IPS-18a (cell line): ENCODE results near the gene PGLYRP4.
"Not testable (repeated sequence)": the region's sequence is repeated elsewhere in the genome, so short reads cannot be mapped to it uniquely, and the experiment has no call there.

Source experiments
- H3K27ac ChIP-seq: one replicate; pipeline ENCODE4 v1.5.1; 2013; ENCODE audit warnings: low read length
- H3K27me3 ChIP-seq: one replicate; pipeline ENCODE4 v1.6.1; 2013; ENCODE audit warnings: mild to moderate bottlenecking, low read length; ENCODE audit not compliant: control insufficient read depth, insufficient read depth
- H3K36me3 ChIP-seq: one replicate; pipeline ENCODE4 v1.6.1; 2013; ENCODE audit warnings: low read depth, low read length; ENCODE audit not compliant: control insufficient read depth
- H3K4me1 ChIP-seq: one replicate; pipeline ENCODE4 v1.6.1; 2013; ENCODE audit warnings: low read depth, low read length; ENCODE audit not compliant: control insufficient read depth
- H3K4me3 ChIP-seq: one replicate; pipeline ENCODE4 v1.5.1; 2013; ENCODE audit warnings: low read length
- H3K9ac ChIP-seq: one replicate; pipeline ENCODE4 v1.6.1; 2013; ENCODE audit warnings: mild to moderate bottlenecking, low read length, moderate library complexity
- H3K9me3 ChIP-seq: one replicate; pipeline ENCODE4 v1.6.1; 2013; ENCODE audit warnings: low read depth, low read length; ENCODE audit not compliant: control insufficient read depth

The PGLYRP4 gene

GRCh38 chr1:153314388-153314787, 34.3 kb downstream of the PGLYRP4 start:
- H3K9ac ChIP-seq, H3K36me3 ChIP-seq, H3K9me3 ChIP-seq, H3K4me1 ChIP-seq, H3K4me3 ChIP-seq, H3K27me3 ChIP-seq, H3K27ac ChIP-seq: not testable (repeated sequence)

- Histone ChIP-seq H3K9me3 (no peaks in the 10 kb centered on the region), H3K9ac (no peak overlapping the region), H3K27me3 (no peaks in the 10 kb centered on the region), H3K4me1 (no peaks in the 10 kb centered on the region), H3K36me3 (no peaks in the 10 kb centered on the region), H3K27ac (no peak overlapping the region), H3K4me3 (no peak overlapping the region)
Measured at GRCh38 chr1:153313288-153313687, 35.4 kb downstream of the PGLYRP4 start.

GRCh38 chr1:153312570-153313186, 36.0 kb downstream of the PGLYRP4 start, which contains the start of gene PGLYRP3:
Gene PGLYRP3 (minus strand): TSS chr1:153312952. CDS start chr1:153310665, 2,287 bp downstream.
- Histone ChIP-seq H3K4me1 (no peaks in the 10 kb centered on the region), H3K4me3 (no peak within 1 kb of the TSS), H3K27me3 (no peaks in the 10 kb centered on the region), H3K9ac (no peak within 1 kb of the TSS), H3K27ac (no peak within 1 kb of the TSS), H3K36me3 (no peaks in the 10 kb centered on the region), H3K9me3 (no peaks in the 10 kb centered on the region)

GRCh38 chr1:153310526-153310925, 38.1 kb downstream of the PGLYRP4 start:
- H3K9ac ChIP-seq = no peak overlapping the region
- no peaks in the 10 kb centered on the region for H3K27me3 ChIP-seq
- peaks cover 8% of the 10 kb centered on the region for H3K4me1 ChIP-seq
- H3K36me3 ChIP-seq = no peaks in the 10 kb centered on the region
- no peak overlapping the region for H3K27ac ChIP-seq
- H3K4me3 ChIP-seq = no peak overlapping the region
- H3K9me3 ChIP-seq = no peaks in the 10 kb centered on the region

GRCh38 chr1:153309441-153309840, 39.2 kb downstream of the PGLYRP4 start:
- no peaks in the 10 kb centered on the region for H3K9me3 ChIP-seq
- no peaks in the 10 kb centered on the region for H3K27me3 ChIP-seq
- no peak overlapping the region for H3K9ac ChIP-seq
- no peak overlapping the region for H3K27ac ChIP-seq
- H3K4me3 ChIP-seq = no peak overlapping the region
- H3K36me3 ChIP-seq = no peaks in the 10 kb centered on the region
- peaks cover 8% of the 10 kb centered on the region for H3K4me1 ChIP-seq

- Histone ChIP-seq H3K4me3 (no peak overlapping the region), H3K4me1 (peaks cover 8% of the 10 kb centered on the region), H3K36me3 (no peaks in the 10 kb centered on the region), H3K9ac (no peak overlapping the region), H3K9me3 (no peaks in the 10 kb centered on the region), H3K27me3 (no peaks in the 10 kb centered on the region), H3K27ac (no peak overlapping the region)
Measured at GRCh38 chr1:153308540-153308939, 40.1 kb downstream of the PGLYRP4 start.

- Histone ChIP-seq H3K27ac (no peak overlapping the region), H3K36me3 (no peaks in the 10 kb centered on the region), H3K4me3 (no peak overlapping the region), H3K4me1 (peaks cover 8% of the 10 kb centered on the region), H3K27me3 (no peaks in the 10 kb centered on the region), H3K9ac (no peak overlapping the region), H3K9me3 (no peaks in the 10 kb centered on the region)
Measured at GRCh38 chr1:153307221-153307600, 41.4 kb downstream of the PGLYRP4 start.

- no peaks in the 10 kb centered on the region for H3K36me3 ChIP-seq
- no peak overlapping the region for H3K9ac ChIP-seq
- no peaks in the 10 kb centered on the region for H3K27me3 ChIP-seq
- H3K9me3 ChIP-seq = no peaks in the 10 kb centered on the region
- peaks cover 8% of the 10 kb centered on the region for H3K4me1 ChIP-seq
- H3K27ac ChIP-seq = no peak overlapping the region
- H3K4me3 ChIP-seq = no peak overlapping the region
Measured at GRCh38 chr1:153306303-153307220, 42.1 kb downstream of the PGLYRP4 start.

- no peak overlapping the region for H3K9ac ChIP-seq
- peaks cover 8% of the 10 kb centered on the region for H3K4me1 ChIP-seq
- no peaks in the 10 kb centered on the region for H3K27me3 ChIP-seq
- no peak overlapping the region for H3K4me3 ChIP-seq
- no peak overlapping the region for H3K27ac ChIP-seq
- H3K36me3 ChIP-seq = no peaks in the 10 kb centered on the region
- H3K9me3 ChIP-seq = no peaks in the 10 kb centered on the region
Measured at GRCh38 chr1:153305682-153306081, 43.0 kb downstream of the PGLYRP4 start.

- Histone ChIP-seq H3K27me3 (no peaks in the 10 kb centered on the region), H3K4me1 (peaks cover 8% of the 10 kb centered on the region), H3K4me3 (no peak overlapping the region), H3K9me3 (no peaks in the 10 kb centered on the region), H3K9ac (no peak overlapping the region), H3K27ac (no peak overlapping the region), H3K36me3 (no peaks in the 10 kb centered on the region)
Measured at GRCh38 chr1:153302308-153302707, 46.3 kb downstream of the PGLYRP4 start.

GRCh38 chr1:153293851-153294250, 54.8 kb downstream of the PGLYRP4 start:
- Histone ChIP-seq H3K4me1 (peaks cover 7% of the 10 kb centered on the region), H3K4me3 (no peak overlapping the region), H3K9ac (no peak overlapping the region), H3K36me3 (no peaks in the 10 kb centered on the region), H3K27ac (no peak overlapping the region), H3K27me3 (no peaks in the 10 kb centered on the region), H3K9me3 (no peaks in the 10 kb centered on the region)

- no peak overlapping the region for H3K4me3 ChIP-seq
- no peaks in the 10 kb centered on the region for H3K9me3 ChIP-seq
- no peak overlapping the region for H3K27ac ChIP-seq
- H3K27me3 ChIP-seq = no peaks in the 10 kb centered on the region
- no peak overlapping the region for H3K9ac ChIP-seq
- peaks cover 7% of the 10 kb centered on the region for H3K4me1 ChIP-seq
- H3K36me3 ChIP-seq = no peaks in the 10 kb centered on the region
Measured at GRCh38 chr1:153293480-153293775, 55.2 kb downstream of the PGLYRP4 start.
